Tibial artery (tissue), 4 donors: ENCODE data around the gene GGT5.
"Not testable (repeated sequence)": the region's sequence is repeated elsewhere in the genome, so short reads cannot be mapped to it uniquely, and the experiment has no call there.

Source experiments
- DNase-seq, 2 donors: peaks; one replicate each; pipeline ENCODE4 v3.0.0-alpha.2; 2019
- H3K27ac ChIP-seq, 2 donors: fragments of 200-600 bp; sonication (generic) in 1 of 2; 1 replicate in 1 of 2; 2 replicates in 1 of 2; pipeline ENCODE4 v1.5.1; 2018 to 2019; ENCODE audit warnings: mild to moderate bottlenecking in 1 of 2
- H3K27me3 ChIP-seq, 2 donors: fragments of 200-600 bp; sonication (generic) in 1 of 2; one replicate each; pipeline versions ENCODE4 v1.5.1 to v1.6.0; 2016 to 2019
- H3K36me3 ChIP-seq, 3 donors: fragments of 200-600 bp; sonication (generic) in 2 of 3; one replicate each; pipeline ENCODE4 v1.5.1; 2016 to 2019; ENCODE audit warnings: mild to moderate bottlenecking in 2 of 3
- H3K4me1 ChIP-seq, 4 donors: fragments of 200-600 bp; sonication (generic) in 2 of 4; 1 replicate in 3 of 4; 2 replicates in 1 of 4; pipeline ENCODE4 v1.5.1; 2016 to 2019
- H3K4me3 ChIP-seq, 2 donors: fragments of 200-600 bp; sonication (generic) in 1 of 2; 1 replicate in 1 of 2; 2 replicates in 1 of 2; pipeline ENCODE4 v1.5.1; 2018 to 2019; ENCODE audit warnings: mild to moderate bottlenecking in 2 of 2
- H3K9me3 ChIP-seq, 3 donors: fragments of 200-600 bp; sonication (generic) in 1 of 3; one replicate each; pipeline ENCODE4 v1.5.1; 2016 to 2019
- CTCF ChIP-seq, 2 experiments: fragments of 200-600 bp in 1 of 2; fragments of 450-650 bp in 1 of 2; IDR thresholded peaks; one replicate each; pipeline ENCODE4 v1.5.1; 2017 to 2019; ENCODE audit warnings: antibody characterized with exemption in 2 of 2, mild to moderate bottlenecking in 1 of 2, moderate library complexity in 1 of 2
- intact Hi-C: fragments of 100-400 bp; cut with DNase I; formaldehyde crosslinking; loops from one replicate; pipeline ENCODE4 v1.15.0; 2023; ENCODE audit warnings: low total_unique reads

Gene GGT5

GRCh38 chr22:24219750-24220149, 25.1 kb downstream of the GGT5 start:
- Histone ChIP-seq H3K27me3 (no peaks in the 10 kb centered on the region), H3K27ac (no peak overlapping the region), H3K36me3 (peaks cover 6 to 33% (median 21%) of the 10 kb centered on the region in 3 donors), H3K4me3 (no peak overlapping the region), H3K4me1 (no peaks in the 10 kb centered on the region), H3K9me3 (peaks cover 0 to 4% (median 3%) of the 10 kb centered on the region in 3 donors)
- no peak for TF ChIP-seq CTCF (IDR thresholded peaks at IDR 0.05)
- intact Hi-C loops = loop anchor here (10.0 kb wide), 1 partner anchor 1685 kb away; no protein-coding TSS in a partner anchor
- no peak for DNase-seq

GRCh38 chr22:24217384-24217783, 27.5 kb downstream of the GGT5 start:
- H3K27ac ChIP-seq = no peak overlapping the region
- no peaks in the 10 kb centered on the region for H3K27me3 ChIP-seq
- no peaks in the 10 kb centered on the region for H3K4me1 ChIP-seq
- DNase-seq = no peak
- intact Hi-C loops = loop anchor here (10.0 kb wide), 1 partner anchor 1683 kb away; no protein-coding TSS in a partner anchor
- H3K4me3 ChIP-seq = no peak overlapping the region
- TF ChIP-seq CTCF (IDR thresholded peaks at IDR 0.05) = no peak
- peaks cover 0 to 16% (median 13%) of the 10 kb centered on the region in 3 donors for H3K36me3 ChIP-seq
- no peaks in the 10 kb centered on the region for H3K9me3 ChIP-seq

- H3K4me1 ChIP-seq = no peaks in the 10 kb centered on the region
- no peaks in the 10 kb centered on the region for H3K27me3 ChIP-seq
- DNase-seq = no peak
- TF ChIP-seq CTCF (IDR thresholded peaks at IDR 0.05) = no peak
- H3K27ac ChIP-seq = no peak overlapping the region
- H3K36me3 ChIP-seq = peaks cover 0 to 16% (median 13%) of the 10 kb centered on the region in 3 donors
- no peak overlapping the region for H3K4me3 ChIP-seq
- intact Hi-C loops = loop anchor here (10.0 kb wide), 1 partner anchor 1682 kb away; no protein-coding TSS in a partner anchor
- H3K9me3 ChIP-seq = no peaks in the 10 kb centered on the region
Measured at GRCh38 chr22:24216541-24217209, 28.2 kb downstream of the GGT5 start.

- no peak for DNase-seq
- no peak for TF ChIP-seq CTCF (IDR thresholded peaks at IDR 0.05)
- intact Hi-C loops = loop anchor here (10.0 kb wide), 1 partner anchor 1680 kb away; no protein-coding TSS in a partner anchor
Measured at GRCh38 chr22:24214467-24215285, 30.2 kb downstream of the GGT5 start.

GRCh38 chr22:24213111-24213510, 31.8 kb downstream of the GGT5 start:
- peaks cover 0 to 12% (median 9%) of the 10 kb centered on the region in 4 donors for H3K4me1 ChIP-seq
- not testable (repeated sequence) for H3K36me3 ChIP-seq, H3K4me3 ChIP-seq, H3K27me3 ChIP-seq, DNase-seq, H3K27ac ChIP-seq, H3K9me3 ChIP-seq
- intact Hi-C loops = loop anchor here (10.0 kb wide), 1 partner anchor 1678 kb away; no protein-coding TSS in a partner anchor

More at GRCh38 chr22:24214467-24215285, 30.2 kb downstream of the GGT5 start:
- H3K4me1 ChIP-seq = no peaks in the 10 kb centered on the region
- no peak overlapping the region for H3K4me3 ChIP-seq
- no peaks in the 10 kb centered on the region for H3K9me3 ChIP-seq
- no peaks in the 10 kb centered on the region for H3K27me3 ChIP-seq
- no peak overlapping the region for H3K27ac ChIP-seq
- peaks cover 0 to 7% (median 2%) of the 10 kb centered on the region in 3 donors for H3K36me3 ChIP-seq

- H3K27ac ChIP-seq, H3K4me3 ChIP-seq, H3K36me3 ChIP-seq, H3K27me3 ChIP-seq, DNase-seq, H3K9me3 ChIP-seq: not testable (repeated sequence)
- intact Hi-C loops = loop anchor here (10.0 kb wide), 1 partner anchor 1677 kb away; no protein-coding TSS in a partner anchor
- H3K4me1 ChIP-seq = peaks cover 0 to 24% (median 21%) of the 10 kb centered on the region in 4 donors
Measured at GRCh38 chr22:24211716-24212115, 33.2 kb downstream of the GGT5 start.

GRCh38 chr22:24210409-24210808, 34.5 kb downstream of the GGT5 start:
- not testable (repeated sequence) for H3K27ac ChIP-seq
- H3K4me1 ChIP-seq = peaks cover 3 to 37% (median 26%) of the 10 kb centered on the region in 4 donors
- intact Hi-C loops = loop anchor here (10.0 kb wide), 1 partner anchor 1676 kb away; no protein-coding TSS in a partner anchor

More at GRCh38 chr22:24210409-24210808, 34.5 kb downstream of the GGT5 start:
- not testable (repeated sequence) for H3K4me3 ChIP-seq, H3K9me3 ChIP-seq, H3K36me3 ChIP-seq, H3K27me3 ChIP-seq, DNase-seq
